ENCODE measurements around the gene GRIK5. TPM values are rescaled to one million over a fixed set of nuclear protein-coding genes. Genes with fewer than 3 reads are reported as not detected.

The GRIK5 gene
- total and polyA plus RNA-seq, 2 of the 8 experiments (the other 6 are each of a cell fraction or from before 2014, with no cell fraction given) = 17.8 to 42.9 TPM

DNA sequence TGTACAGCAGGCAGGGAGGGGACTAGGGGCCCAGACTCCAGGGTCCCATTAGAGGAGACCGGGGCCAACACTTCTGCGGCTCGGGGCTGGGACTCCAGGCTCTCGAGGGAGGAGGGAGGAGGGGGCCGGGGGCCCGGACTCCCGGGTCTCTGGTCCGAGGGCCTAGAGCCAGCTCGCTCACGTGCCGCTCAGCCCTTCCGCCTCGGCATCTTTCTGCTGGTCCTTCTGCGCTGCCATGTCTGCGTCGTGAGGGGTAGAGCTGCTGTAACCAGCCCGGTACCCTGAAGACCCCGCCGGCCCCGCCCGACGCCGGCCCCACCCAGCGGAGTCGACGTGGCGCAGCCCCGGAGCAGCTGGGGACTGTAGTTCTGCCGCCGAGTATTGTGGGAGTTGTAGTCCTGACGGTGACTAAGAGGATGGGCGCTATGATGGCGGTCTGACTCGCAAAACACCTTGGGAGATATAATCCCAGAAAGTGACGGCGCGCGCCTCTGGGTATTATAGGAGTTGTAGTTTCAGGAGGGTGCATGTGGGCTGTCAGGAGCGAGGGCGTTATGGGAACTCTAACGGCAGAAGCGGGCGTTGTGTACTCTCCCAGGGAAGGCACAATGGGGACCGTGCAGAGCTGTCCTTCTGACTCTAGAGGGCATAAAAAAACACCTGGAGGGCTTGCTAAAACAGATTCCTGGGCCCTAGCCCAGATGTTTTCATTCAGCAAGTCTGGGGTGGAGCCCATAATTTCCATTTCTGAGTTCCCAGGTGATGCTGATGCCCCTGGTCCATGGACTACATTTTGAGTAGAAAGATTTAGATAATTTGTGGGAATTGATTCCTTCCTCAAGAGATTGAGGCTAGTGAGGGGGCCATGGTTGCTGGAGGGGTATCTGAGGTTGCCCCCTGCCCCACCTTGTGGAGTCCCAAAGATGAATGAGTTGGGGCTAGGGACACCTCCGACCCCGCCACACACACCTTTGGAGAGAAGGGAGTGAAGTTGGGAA is 110.7 kb downstream of the GRIK5 start, which contains the start of gene RABAC1 (continued):
- TF ChIP-seq MAFK (IDR thresholded peaks at IDR 0.05; ENCODE audit: low read depth, low read length) (no peak; the same call in 1 of the 2 replicates), NANOG (IDR thresholded peaks at IDR 0.05; ENCODE audit: insufficient read depth, low read depth, low read length, poor library complexity, severe bottlenecking) (no peak), BRCA1 (IDR thresholded peaks at IDR 0.05; ENCODE audit: low read depth, low read length) (no peak), RFX5 (IDR thresholded peaks at IDR 0.05; ENCODE audit: borderline replicate concordance, low read depth, low read length) (no peak), CHD7 (IDR thresholded peaks at IDR 0.05; ENCODE audit: insufficient replicate concordance, low read length) (no peak)
- TF ChIP-seq, protein P1, sequence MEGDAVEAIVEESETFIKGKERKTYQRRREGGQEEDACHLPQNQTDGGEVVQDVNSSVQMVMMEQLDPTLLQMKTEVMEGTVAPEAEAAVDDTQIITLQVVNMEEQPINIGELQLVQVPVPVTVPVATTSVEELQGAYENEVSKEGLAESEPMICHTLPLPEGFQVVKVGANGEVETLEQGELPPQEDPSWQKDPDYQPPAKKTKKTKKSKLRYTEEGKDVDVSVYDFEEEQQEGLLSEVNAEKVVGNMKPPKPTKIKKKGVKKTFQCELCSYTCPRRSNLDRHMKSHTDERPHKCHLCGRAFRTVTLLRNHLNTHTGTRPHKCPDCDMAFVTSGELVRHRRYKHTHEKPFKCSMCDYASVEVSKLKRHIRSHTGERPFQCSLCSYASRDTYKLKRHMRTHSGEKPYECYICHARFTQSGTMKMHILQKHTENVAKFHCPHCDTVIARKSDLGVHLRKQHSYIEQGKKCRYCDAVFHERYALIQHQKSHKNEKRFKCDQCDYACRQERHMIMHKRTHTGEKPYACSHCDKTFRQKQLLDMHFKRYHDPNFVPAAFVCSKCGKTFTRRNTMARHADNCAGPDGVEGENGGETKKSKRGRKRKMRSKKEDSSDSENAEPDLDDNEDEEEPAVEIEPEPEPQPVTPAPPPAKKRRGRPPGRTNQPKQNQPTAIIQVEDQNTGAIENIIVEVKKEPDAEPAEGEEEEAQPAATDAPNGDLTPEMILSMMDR (IDR thresholded peaks at IDR 0.05; ENCODE audit: control extremely low read depth in 1 of 3, insufficient read depth in 1 of 3, low read depth in 1 of 3, low read length in 3 of 3) = peak in 2 of 3 experiments; percentile 25 to 36; a peak in 3 of 4 replicates
